ENCODE measurements around the gene MRNIP.

DNA sequence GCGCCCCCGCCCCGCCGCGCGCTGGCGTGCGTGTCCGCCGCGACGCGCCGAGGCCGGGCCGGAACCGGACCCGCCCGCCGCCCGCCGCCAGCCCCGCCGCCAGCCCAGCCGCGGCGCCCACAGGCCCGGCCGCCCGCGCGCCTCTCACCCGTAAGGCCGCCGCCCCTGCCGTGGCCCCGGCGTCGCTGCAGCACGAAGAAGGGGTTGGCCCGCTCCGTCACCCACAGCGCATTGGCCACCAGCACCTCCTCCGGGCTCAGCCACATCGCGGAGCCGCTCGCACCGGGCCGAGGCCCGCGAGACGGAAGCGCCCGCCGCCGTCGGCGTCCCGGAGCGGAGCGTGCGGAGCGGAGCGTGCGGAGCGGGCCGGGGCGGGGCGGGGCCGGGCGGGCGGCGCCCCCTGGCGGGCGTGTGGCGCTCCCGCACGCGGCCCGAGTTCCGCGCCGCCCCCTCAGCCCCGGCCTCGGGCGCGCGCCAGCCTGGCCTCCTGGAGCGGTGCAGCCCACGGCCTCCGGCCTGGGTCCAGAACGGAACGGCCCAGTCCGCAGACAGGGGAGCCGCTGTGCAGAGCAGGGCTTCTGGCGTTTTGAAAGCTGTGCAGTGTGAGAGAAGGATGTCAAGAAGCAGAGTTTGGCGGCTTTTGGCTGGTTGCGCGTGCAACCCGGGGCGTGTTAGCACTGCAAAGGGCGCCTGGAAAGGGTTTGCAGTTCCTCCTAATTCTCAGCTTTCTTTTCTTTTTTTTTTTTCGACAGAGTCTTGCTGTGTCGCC lies 49.1 kb upstream of the MRNIP start, which contains the start of gene TBC1D9B:
- TF ChIP-seq, protein P1, sequence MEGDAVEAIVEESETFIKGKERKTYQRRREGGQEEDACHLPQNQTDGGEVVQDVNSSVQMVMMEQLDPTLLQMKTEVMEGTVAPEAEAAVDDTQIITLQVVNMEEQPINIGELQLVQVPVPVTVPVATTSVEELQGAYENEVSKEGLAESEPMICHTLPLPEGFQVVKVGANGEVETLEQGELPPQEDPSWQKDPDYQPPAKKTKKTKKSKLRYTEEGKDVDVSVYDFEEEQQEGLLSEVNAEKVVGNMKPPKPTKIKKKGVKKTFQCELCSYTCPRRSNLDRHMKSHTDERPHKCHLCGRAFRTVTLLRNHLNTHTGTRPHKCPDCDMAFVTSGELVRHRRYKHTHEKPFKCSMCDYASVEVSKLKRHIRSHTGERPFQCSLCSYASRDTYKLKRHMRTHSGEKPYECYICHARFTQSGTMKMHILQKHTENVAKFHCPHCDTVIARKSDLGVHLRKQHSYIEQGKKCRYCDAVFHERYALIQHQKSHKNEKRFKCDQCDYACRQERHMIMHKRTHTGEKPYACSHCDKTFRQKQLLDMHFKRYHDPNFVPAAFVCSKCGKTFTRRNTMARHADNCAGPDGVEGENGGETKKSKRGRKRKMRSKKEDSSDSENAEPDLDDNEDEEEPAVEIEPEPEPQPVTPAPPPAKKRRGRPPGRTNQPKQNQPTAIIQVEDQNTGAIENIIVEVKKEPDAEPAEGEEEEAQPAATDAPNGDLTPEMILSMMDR (IDR thresholded peaks at IDR 0.05) = peak; percentile 92
- TF ChIP-seq, protein P2, sequence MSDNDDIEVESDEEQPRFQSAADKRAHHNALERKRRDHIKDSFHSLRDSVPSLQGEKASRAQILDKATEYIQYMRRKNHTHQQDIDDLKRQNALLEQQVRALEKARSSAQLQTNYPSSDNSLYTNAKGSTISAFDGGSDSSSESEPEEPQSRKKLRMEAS (IDR thresholded peaks at IDR 0.05) = peak; percentile 47; the same call in 1 of the 2 replicates
- TF ChIP-seq EHMT2 (IDR thresholded peaks at IDR 0.05; ENCODE audit: low read depth) = no peak
- TF ChIP-seq POLR2A (IDR thresholded peaks at IDR 0.05; ENCODE audit: low read length) = peak; percentile 86
- no peak for TF ChIP-seq GATA3 (IDR thresholded peaks at IDR 0.05; ENCODE audit: borderline replicate concordance)
- TF ChIP-seq BHLHE40 (IDR thresholded peaks at IDR 0.05; ENCODE audit: low read depth, low read length) = no peak
- TF ChIP-seq ZC3H11A (IDR thresholded peaks at IDR 0.05) = no peak
- no peak for TF ChIP-seq KDM5A (IDR thresholded peaks at IDR 0.05)
- TF ChIP-seq RFX5 (IDR thresholded peaks at IDR 0.05) = no peak
